ENCODE measurements around the gene PLA1A. TPM values are rescaled to one million over a fixed set of nuclear protein-coding genes. Genes with fewer than 3 reads are reported as not detected.

Gene PLA1A
- total and polyA plus RNA-seq, 10 of the 15 experiments (the other 5 are each of a cell fraction or from before 2014, with no cell fraction given), result 2.9 to 106 (median 4.8) TPM

DNA sequence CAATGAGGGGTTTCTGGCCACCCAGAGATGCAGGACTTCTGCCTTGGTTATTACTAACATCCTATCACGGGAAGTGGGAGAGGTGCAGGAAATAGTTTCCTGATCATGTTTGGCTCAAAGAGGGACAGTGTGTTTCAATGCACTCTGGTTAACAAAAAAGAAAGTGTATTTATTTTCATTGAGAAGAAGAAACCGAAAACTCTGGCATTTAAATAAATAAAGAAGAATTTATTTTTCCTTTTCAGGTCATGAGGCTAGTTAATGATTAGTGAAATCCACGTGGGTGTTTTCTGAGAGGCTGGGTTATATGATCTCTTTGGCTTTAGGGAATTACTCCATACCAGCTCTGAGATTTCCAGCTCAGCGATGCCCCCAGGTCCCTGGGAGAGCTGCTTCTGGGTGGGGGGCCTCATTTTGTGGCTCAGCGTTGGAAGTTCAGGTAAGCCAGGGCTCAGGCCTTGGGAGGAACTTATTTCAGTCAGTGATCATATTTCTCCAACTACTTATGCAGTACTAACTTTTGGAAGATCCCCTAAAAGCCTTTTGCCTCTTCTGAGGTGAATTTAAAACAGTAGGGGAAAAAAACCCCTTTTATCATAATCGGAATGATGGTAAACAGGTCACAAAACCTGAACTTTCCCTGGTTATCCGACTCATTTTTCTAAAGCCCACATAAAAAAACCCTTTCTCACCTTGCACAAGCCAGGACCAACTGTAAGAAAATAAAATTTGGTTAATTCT lies at the start of gene PLA1A (continued):
- TF ChIP-seq, protein P1, sequence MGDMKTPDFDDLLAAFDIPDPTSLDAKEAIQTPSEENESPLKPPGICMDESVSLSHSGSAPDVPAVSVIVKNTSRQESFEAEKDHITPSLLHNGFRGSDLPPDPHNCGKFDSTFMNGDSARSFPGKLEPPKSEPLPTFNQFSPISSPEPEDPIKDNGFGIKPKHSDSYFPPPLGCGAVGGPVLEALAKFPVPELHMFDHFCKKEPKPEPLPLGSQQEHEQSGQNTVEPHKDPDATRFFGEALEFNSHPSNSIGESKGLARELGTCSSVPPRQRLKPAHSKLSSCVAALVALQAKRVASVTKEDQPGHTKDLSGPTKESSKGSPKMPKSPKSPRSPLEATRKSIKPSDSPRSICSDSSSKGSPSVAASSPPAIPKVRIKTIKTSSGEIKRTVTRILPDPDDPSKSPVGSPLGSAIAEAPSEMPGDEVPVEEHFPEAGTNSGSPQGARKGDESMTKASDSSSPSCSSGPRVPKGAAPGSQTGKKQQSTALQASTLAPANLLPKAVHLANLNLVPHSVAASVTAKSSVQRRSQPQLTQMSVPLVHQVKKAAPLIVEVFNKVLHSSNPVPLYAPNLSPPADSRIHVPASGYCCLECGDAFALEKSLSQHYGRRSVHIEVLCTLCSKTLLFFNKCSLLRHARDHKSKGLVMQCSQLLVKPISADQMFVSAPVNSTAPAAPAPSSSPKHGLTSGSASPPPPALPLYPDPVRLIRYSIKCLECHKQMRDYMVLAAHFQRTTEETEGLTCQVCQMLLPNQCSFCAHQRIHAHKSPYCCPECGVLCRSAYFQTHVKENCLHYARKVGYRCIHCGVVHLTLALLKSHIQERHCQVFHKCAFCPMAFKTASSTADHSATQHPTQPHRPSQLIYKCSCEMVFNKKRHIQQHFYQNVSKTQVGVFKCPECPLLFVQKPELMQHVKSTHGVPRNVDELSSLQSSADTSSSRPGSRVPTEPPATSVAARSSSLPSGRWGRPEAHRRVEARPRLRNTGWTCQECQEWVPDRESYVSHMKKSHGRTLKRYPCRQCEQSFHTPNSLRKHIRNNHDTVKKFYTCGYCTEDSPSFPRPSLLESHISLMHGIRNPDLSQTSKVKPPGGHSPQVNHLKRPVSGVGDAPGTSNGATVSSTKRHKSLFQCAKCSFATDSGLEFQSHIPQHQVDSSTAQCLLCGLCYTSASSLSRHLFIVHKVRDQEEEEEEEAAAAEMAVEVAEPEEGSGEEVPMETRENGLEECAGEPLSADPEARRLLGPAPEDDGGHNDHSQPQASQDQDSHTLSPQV (IDR thresholded peaks at IDR 0.05), result no peak
- TF ChIP-seq, protein P2, sequence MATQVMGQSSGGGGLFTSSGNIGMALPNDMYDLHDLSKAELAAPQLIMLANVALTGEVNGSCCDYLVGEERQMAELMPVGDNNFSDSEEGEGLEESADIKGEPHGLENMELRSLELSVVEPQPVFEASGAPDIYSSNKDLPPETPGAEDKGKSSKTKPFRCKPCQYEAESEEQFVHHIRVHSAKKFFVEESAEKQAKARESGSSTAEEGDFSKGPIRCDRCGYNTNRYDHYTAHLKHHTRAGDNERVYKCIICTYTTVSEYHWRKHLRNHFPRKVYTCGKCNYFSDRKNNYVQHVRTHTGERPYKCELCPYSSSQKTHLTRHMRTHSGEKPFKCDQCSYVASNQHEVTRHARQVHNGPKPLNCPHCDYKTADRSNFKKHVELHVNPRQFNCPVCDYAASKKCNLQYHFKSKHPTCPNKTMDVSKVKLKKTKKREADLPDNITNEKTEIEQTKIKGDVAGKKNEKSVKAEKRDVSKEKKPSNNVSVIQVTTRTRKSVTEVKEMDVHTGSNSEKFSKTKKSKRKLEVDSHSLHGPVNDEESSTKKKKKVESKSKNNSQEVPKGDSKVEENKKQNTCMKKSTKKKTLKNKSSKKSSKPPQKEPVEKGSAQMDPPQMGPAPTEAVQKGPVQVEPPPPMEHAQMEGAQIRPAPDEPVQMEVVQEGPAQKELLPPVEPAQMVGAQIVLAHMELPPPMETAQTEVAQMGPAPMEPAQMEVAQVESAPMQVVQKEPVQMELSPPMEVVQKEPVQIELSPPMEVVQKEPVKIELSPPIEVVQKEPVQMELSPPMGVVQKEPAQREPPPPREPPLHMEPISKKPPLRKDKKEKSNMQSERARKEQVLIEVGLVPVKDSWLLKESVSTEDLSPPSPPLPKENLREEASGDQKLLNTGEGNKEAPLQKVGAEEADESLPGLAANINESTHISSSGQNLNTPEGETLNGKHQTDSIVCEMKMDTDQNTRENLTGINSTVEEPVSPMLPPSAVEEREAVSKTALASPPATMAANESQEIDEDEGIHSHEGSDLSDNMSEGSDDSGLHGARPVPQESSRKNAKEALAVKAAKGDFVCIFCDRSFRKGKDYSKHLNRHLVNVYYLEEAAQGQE (IDR thresholded peaks at IDR 0.05; ENCODE audit: low read depth, low read length), result no peak
- TF ChIP-seq GABPA (IDR thresholded peaks at IDR 0.05; ENCODE audit: low read depth) (no peak), NRF1 (conservative IDR thresholded peaks at IDR 0.05; ENCODE audit: low read depth, low read length) (no peak), ZBED1 (IDR thresholded peaks at IDR 0.05; ENCODE audit: borderline replicate concordance) (peak; percentile 8), CHD4 (IDR thresholded peaks at IDR 0.05) (no peak), NFIC (IDR thresholded peaks at IDR 0.05; ENCODE audit: low read depth, low read length) (no peak; the same call in 1 of the 2 replicates), WRNIP1 (IDR thresholded peaks at IDR 0.05; ENCODE audit: borderline replicate concordance, low read depth, low read length) (no peak), TBL1XR1 (IDR thresholded peaks at IDR 0.05; ENCODE audit: low read depth, low read length) (0 out of 2 replicates have a peak, but pooled peaks have one; percentile 19), IKZF1 (conservative IDR thresholded peaks at IDR 0.05) (peak; percentile 67; the same call in 1 of the 2 replicates), HDGF (IDR thresholded peaks at IDR 0.05) (no peak)
- TF ChIP-seq, protein P3, sequence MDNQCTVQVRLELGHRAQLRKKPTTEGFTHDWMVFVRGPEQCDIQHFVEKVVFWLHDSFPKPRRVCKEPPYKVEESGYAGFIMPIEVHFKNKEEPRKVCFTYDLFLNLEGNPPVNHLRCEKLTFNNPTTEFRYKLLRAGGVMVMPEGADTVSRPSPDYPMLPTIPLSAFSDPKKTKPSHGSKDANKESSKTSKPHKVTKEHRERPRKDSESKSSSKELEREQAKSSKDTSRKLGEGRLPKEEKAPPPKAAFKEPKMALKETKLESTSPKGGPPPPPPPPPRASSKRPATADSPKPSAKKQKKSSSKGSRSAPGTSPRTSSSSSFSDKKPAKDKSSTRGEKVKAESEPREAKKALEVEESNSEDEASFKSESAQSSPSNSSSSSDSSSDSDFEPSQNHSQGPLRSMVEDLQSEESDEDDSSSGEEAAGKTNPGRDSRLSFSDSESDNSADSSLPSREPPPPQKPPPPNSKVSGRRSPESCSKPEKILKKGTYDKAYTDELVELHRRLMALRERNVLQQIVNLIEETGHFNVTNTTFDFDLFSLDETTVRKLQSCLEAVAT (IDR thresholded peaks at IDR 0.05), result no peak; the same call in 1 of the 2 replicates
- TF ChIP-seq, protein P4, sequence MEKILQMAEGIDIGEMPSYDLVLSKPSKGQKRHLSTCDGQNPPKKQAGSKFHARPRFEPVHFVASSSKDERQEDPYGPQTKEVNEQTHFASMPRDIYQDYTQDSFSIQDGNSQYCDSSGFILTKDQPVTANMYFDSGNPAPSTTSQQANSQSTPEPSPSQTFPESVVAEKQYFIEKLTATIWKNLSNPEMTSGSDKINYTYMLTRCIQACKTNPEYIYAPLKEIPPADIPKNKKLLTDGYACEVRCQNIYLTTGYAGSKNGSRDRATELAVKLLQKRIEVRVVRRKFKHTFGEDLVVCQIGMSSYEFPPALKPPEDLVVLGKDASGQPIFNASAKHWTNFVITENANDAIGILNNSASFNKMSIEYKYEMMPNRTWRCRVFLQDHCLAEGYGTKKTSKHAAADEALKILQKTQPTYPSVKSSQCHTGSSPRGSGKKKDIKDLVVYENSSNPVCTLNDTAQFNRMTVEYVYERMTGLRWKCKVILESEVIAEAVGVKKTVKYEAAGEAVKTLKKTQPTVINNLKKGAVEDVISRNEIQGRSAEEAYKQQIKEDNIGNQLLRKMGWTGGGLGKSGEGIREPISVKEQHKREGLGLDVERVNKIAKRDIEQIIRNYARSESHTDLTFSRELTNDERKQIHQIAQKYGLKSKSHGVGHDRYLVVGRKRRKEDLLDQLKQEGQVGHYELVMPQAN (conservative IDR thresholded peaks at IDR 0.05), result peak; percentile 31; the same call in 1 of the 2 replicates
- TF ChIP-seq, protein P5, sequence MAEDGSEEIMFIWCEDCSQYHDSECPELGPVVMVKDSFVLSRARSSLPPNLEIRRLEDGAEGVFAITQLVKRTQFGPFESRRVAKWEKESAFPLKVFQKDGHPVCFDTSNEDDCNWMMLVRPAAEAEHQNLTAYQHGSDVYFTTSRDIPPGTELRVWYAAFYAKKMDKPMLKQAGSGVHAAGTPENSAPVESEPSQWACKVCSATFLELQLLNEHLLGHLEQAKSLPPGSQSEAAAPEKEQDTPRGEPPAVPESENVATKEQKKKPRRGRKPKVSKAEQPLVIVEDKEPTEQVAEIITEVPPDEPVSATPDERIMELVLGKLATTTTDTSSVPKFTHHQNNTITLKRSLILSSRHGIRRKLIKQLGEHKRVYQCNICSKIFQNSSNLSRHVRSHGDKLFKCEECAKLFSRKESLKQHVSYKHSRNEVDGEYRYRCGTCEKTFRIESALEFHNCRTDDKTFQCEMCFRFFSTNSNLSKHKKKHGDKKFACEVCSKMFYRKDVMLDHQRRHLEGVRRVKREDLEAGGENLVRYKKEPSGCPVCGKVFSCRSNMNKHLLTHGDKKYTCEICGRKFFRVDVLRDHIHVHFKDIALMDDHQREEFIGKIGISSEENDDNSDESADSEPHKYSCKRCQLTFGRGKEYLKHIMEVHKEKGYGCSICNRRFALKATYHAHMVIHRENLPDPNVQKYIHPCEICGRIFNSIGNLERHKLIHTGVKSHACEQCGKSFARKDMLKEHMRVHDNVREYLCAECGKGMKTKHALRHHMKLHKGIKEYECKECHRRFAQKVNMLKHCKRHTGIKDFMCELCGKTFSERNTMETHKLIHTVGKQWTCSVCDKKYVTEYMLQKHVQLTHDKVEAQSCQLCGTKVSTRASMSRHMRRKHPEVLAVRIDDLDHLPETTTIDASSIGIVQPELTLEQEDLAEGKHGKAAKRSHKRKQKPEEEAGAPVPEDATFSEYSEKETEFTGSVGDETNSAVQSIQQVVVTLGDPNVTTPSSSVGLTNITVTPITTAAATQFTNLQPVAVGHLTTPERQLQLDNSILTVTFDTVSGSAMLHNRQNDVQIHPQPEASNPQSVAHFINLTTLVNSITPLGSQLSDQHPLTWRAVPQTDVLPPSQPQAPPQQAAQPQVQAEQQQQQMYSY (CRISPR knock-in tag; IDR thresholded peaks at IDR 0.05), result no peak

Data from GM12878 (cell line).